Measurements from ENCODE around the gene FBXO15. TPM values are rescaled to one million over a fixed set of nuclear protein-coding genes. Genes with fewer than 3 reads are reported as not detected.

Gene FBXO15, protein sequence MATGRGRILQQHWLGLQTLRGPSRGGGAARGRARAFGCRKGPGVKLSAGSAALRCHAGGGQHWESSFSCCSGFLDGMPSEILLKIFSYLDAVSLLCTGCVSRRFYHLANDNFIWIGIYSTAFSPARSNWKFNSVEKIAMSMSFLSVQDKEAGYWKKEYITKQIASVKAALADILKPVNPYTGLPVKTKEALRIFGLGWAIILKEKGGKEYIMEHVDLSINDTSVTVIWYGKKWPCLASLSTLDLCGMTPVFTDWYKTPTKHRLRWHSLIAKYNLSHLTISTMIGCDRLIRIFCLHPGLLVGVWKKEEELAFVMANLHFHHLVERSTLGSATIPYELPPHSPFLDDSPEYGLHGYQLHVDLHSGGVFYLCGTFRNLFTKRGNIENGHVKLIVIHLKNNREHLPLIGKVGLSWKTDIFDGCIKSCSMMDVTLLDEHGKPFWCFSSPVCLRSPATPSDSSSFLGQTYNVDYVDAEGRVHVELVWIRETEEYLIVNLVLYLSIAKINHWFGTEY
- under 1 TPM; 0.43 to 0.63 TPM for total RNA-seq

DNA sequence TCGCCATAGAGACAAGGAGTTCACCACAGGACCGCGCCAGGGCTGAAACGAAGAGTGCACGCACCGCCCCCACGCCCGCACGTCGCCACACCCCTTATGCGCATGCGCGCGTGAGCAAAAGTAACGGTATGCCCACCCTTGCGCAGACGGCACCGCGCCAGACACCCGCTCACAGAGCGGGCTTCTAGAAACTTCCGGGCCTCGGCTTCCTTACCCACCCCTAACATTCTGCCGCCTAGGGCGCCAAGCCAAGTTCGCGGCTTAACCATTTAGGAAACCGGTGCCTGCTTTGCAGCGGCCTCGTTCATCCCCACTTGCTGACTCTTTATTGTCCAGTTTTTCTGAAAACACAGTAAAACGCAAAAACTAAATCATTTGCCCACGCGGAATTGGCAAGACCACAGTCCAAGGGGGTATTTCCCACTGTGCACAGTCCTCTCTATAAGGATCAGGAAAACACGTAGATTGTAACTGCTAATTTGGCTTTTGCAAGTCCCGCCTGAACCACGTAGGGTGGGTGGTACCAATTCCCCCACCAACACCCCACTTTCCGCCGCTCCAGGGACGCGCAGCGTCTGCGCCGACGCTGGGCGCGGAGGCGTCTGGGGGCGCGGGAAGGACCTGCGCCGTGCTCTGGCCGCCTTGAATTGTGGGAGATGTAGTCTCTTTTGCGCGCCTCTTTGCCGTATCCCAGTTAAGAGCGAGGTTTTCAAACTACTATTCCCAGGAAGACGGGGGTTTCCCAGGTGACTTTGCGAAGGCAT is at the start of gene FBXO15, which contains the start of gene TIMM21:
FBXO15 (minus strand) TSS at position 56 of the 764 bp plus-strand sequence; CDS start at position 7, 49 bp downstream.
TIMM21 (plus strand) TSS at position 745 of the 764 bp plus-strand sequence. CDS start 286 bp downstream, outside the sequence.

Other genes starting within 250 kb of the FBXO15 start
- gene TIMM21, start 689 bp upstream of the FBXO15 start, total RNA-seq: 10 to 100 TPM; 22.1 to 23.9 TPM
- 10 to 100 TPM; 25.4 to 25.9 TPM for gene CYB5A, start 144.1 kb upstream of the FBXO15 start, total RNA-seq
- not detected for gene C18orf63, start 168.0 kb upstream of the FBXO15 start, total RNA-seq

Data from activated naive CD4-positive, alpha-beta T cell treated with anti-CD3 and anti-CD28 coated beads, Interleukin-2, amount 10 ng/mL, durations not matched to agents 5 hours and 36 hours (primary cell).